IMR-90 (cell line): ENCODE measurements around the gene APC2. TPM values are rescaled to one million over a fixed set of nuclear protein-coding genes. Genes with fewer than 3 reads are reported as not detected.

Experiments
- ATAC-seq: fragments of 200-7000 bp; cut with Tn5 transposase; 2 replicates; pipeline ENCODE4 v1.9.1; 2020; ENCODE audit warnings: low read depth, mild to moderate bottlenecking, moderate library complexity
- BruUV-seq: library from RNA; stranded (reverse); fragments of 400-500 nt; replicated peaks from 2 replicates; lab custom pipeline; 2021; lab: Mats Ljungman, UMichigan
- CTCF ChIA-PET: fragments of 300-600 bp; formaldehyde crosslinking; extraction: SDS; loops from one replicate; lab custom pipeline; 2021; ENCODE audit warnings: antibody characterized with exemption; lab: Yijun Ruan, JAX
- POLR2A ChIA-PET: fragments of 300-600 bp; sonication (Branson Sonifier 250); formaldehyde crosslinking; loops from one replicate; lab custom pipeline; 2022; ENCODE audit warnings: antibody characterized with exemption; ENCODE audit not compliant: unreplicated experiment; lab: Charles Lee
- DNase-seq: peaks from one replicate; pipeline ENCODE4 v3.0.0; 2013
- H2AFZ ChIP-seq: replicated peaks from 2 replicates; pipeline ENCODE3; 2013; ENCODE audit warnings: low read length, mild to moderate bottlenecking; ENCODE audit not compliant: poor library complexity
- H2AK5ac ChIP-seq: 2 replicates; pipeline ENCODE4 v1.6.1; 2013; ENCODE audit warnings: low read depth, low read length, inconsistent platforms
- H2AK9ac ChIP-seq: replicated peaks from 2 replicates; pipeline ENCODE3; 2013; ENCODE audit warnings: mild to moderate bottlenecking, low read depth, low read length, moderate library complexity; ENCODE audit not compliant: poor library complexity
- H2BK120ac ChIP-seq: 2 replicates; pipeline ENCODE4 v1.6.1; 2013; ENCODE audit warnings: low read depth, low read length, inconsistent platforms
- H2BK15ac ChIP-seq: 3 replicates; pipeline ENCODE4 v1.6.1; 2013; ENCODE audit warnings: low read depth, low read length, inconsistent platforms
- H2BK20ac ChIP-seq: 2 replicates; pipeline ENCODE4 v1.6.1; 2013; ENCODE audit warnings: low read depth, mild to moderate bottlenecking, inconsistent platforms, low read length, moderate library complexity
- H2BK5ac ChIP-seq: 2 replicates; pipeline ENCODE4 v1.6.1; 2013; ENCODE audit warnings: mild to moderate bottlenecking, low read depth, low read length, inconsistent platforms; ENCODE audit not compliant: poor library complexity, severe bottlenecking
- H3K14ac ChIP-seq: replicated peaks from 2 replicates; pipeline ENCODE4 v1.6.1; 2013; ENCODE audit warnings: low read depth, low read length, inconsistent platforms
- H3K18ac ChIP-seq: 2 replicates; pipeline ENCODE4 v1.6.1; 2013; ENCODE audit warnings: low read depth, low read length, control low read depth
- H3K23ac ChIP-seq: 2 replicates; pipeline ENCODE4 v1.6.1; 2013; ENCODE audit warnings: low read depth, low read length, inconsistent platforms
- H3K27ac ChIP-seq: 2 replicates; pipeline ENCODE4 v1.5.1; 2013; ENCODE audit warnings: mild to moderate bottlenecking, control low read depth, low read length; ENCODE audit not compliant: insufficient read depth
- H3K27me3 ChIP-seq: 2 replicates; pipeline ENCODE4 v1.6.1; 2013; ENCODE audit warnings: low read length; ENCODE audit not compliant: control insufficient read depth, insufficient read depth
- H3K36me3 ChIP-seq: 2 replicates; pipeline ENCODE4 v1.6.1; 2013; ENCODE audit warnings: low read length, mixed read lengths; ENCODE audit not compliant: control insufficient read depth, insufficient read depth
- H3K4ac ChIP-seq: 2 replicates; pipeline ENCODE4 v1.6.1; 2013; ENCODE audit warnings: low read depth, low read length, inconsistent platforms
- H3K4me1 ChIP-seq: 2 replicates; pipeline ENCODE4 v1.6.1; 2013; ENCODE audit warnings: low read length, mixed read lengths; ENCODE audit not compliant: control insufficient read depth, insufficient read depth
- H3K4me2 ChIP-seq: 2 replicates; pipeline ENCODE4 v1.6.1; 2013; ENCODE audit warnings: low read depth, mild to moderate bottlenecking, control low read depth, low read length, moderate library complexity
- H3K4me3 ChIP-seq: 2 replicates; pipeline ENCODE4 v1.5.1; 2013; ENCODE audit warnings: low read depth, mild to moderate bottlenecking, control low read depth, low read length, moderate library complexity; ENCODE audit not compliant: insufficient read depth
- H3K56ac ChIP-seq: 2 replicates; pipeline ENCODE4 v1.6.1; 2013; ENCODE audit warnings: low read length, inconsistent platforms; ENCODE audit not compliant: insufficient read depth; ENCODE audit errors: extremely low read depth
- H3K79me1 ChIP-seq, 2 experiments: 2 replicates each; pipeline ENCODE4 v1.6.1; 2013; ENCODE audit warnings: low read length in 2 of 2, inconsistent platforms in 1 of 2, low read depth in 1 of 2
- H3K9ac ChIP-seq: 2 replicates; pipeline ENCODE4 v1.6.1; 2013; ENCODE audit warnings: low read depth, low read length, control low read depth
- H3K9me1 ChIP-seq: 2 replicates; pipeline ENCODE4 v1.6.1; 2013; ENCODE audit warnings: low read length, inconsistent platforms; ENCODE audit not compliant: insufficient read depth
- H3K9me3 ChIP-seq: 2 replicates; pipeline ENCODE4 v1.6.1; 2013; ENCODE audit warnings: low read length; ENCODE audit not compliant: control insufficient read depth, insufficient read depth
- H4K20me1 ChIP-seq: 2 replicates; pipeline ENCODE4 v1.6.1; 2013; ENCODE audit warnings: low read length, inconsistent platforms; ENCODE audit not compliant: insufficient read depth
- H4K5ac ChIP-seq: 2 replicates; pipeline ENCODE4 v1.6.1; 2013; ENCODE audit warnings: mild to moderate bottlenecking, low read depth, low read length, control low read depth
- H4K8ac ChIP-seq, 2 experiments: 2 replicates each; pipeline ENCODE4 v1.6.1; 2013; ENCODE audit warnings: low read depth in 2 of 2, low read length in 2 of 2, control low read depth in 1 of 2, inconsistent platforms in 1 of 2
- H4K91ac ChIP-seq: 2 replicates; pipeline ENCODE4 v1.6.1; 2013; ENCODE audit warnings: low read depth, low read length, inconsistent platforms; ENCODE audit not compliant: insufficient read depth
- BHLHE40 ChIP-seq: fragments of 150-350 bp; IDR thresholded peaks from 2 replicates; pipeline ENCODE4 v1.6.1; 2016; ENCODE audit warnings: mild to moderate bottlenecking, low read depth, low read length
- CEBPB ChIP-seq: IDR thresholded peaks from 2 replicates; pipeline ENCODE4 v1.6.1; 2012; ENCODE audit warnings: low read depth, low read length, improper control_type of control experiment
- FOS ChIP-seq: fragments of 150-350 bp; IDR thresholded peaks from 2 replicates; pipeline ENCODE4 v1.6.1; 2016; ENCODE audit warnings: low read depth, low read length
- MAFK ChIP-seq: IDR thresholded peaks from 2 replicates; pipeline ENCODE4 v1.6.1; 2012; ENCODE audit warnings: low read depth, low read length, improper control_type of control experiment
- NFE2L2 ChIP-seq: fragments of 150-350 bp; IDR thresholded peaks from 2 replicates; pipeline ENCODE4 v1.6.1; 2016; ENCODE audit warnings: low read depth, mild to moderate bottlenecking, low read length
- POLR2A ChIP-seq: IDR thresholded peaks from 2 replicates; pipeline ENCODE4 v1.6.1; 2012; ENCODE audit warnings: mild to moderate bottlenecking, low read depth, low read length
- SMC3 ChIP-seq: fragments of 150-350 bp; IDR thresholded peaks from 2 replicates; pipeline ENCODE4 v1.6.1; 2016; ENCODE audit warnings: low read depth, mild to moderate bottlenecking, antibody characterized with exemption, low read length, moderate library complexity
- WGBS, 2 experiments: methylation state at CpG; one replicate each; pipeline versions ENCODE4 v1.1.5 to v1.1.7; 2013; ENCODE audit warnings: missing lambda C conversion rate in 2 of 2; ENCODE audit not compliant: insufficient read length in 1 of 2; ENCODE audit errors: extremely low coverage in 2 of 2; 5-methylcytosine and 5-hydroxymethylcytosine counted together
- dilution Hi-C: fragments of 300-500 bp; cut with HindIII; formaldehyde crosslinking; loops from one replicate; pipeline ENCODE4 v1.14.3; 2018; ENCODE audit warnings: low sequenced_read_pairs; ENCODE audit not compliant: unreplicated experiment
- in situ Hi-C: fragments of 300-500 bp; cut with MboI; formaldehyde crosslinking; loops from 3 replicates; pipeline ENCODE4 v1.14.3; 2019; ENCODE audit warnings: low sequenced_read_pairs, inconsistent platforms, mixed read lengths
- intact Hi-C: fragments of 100-400 bp; cut with micrococcal nuclease; formaldehyde crosslinking; loops from 2 replicates; pipeline ENCODE4 v1.10.0; 2022
- polyA plus RNA-seq, 3 experiments: library from polyadenylated mRNA; depleted of rRNA; stranded (reverse); fragments of >200 nt; gene quantifications; 2 replicates each; pipeline ENCODE4 v1.2.3, GENCODE V29; 2012; ENCODE audit warnings: low replicate concordance in 1 of 3
- total RNA-seq: library from RNA; depleted of rRNA; stranded (reverse); fragments of >200 nt; gene quantifications from 2 replicates; pipeline ENCODE4 v1.2.3, GENCODE V29; 2012
- TF ChIP-seq, protein P1 (sequence below): fragments of 150-350 bp; IDR thresholded peaks from 2 replicates; pipeline ENCODE4 v1.6.1; 2017; ENCODE audit warnings: mild to moderate bottlenecking, antibody characterized with exemption, low read length, low read depth

The APC2 gene
- total and polyA plus RNA-seq, 2 of the 4 experiments (the other 2 are of a cell fraction), result 0.36 to 0.41 TPM

- POLR2A ChIA-PET, result no interaction called here
- no peaks in the 10 kb centered on the region for H3K9me3 ChIP-seq
- H3K27ac ChIP-seq, result no peak overlapping the region
- H3K9me1 ChIP-seq, result 0 out of 2 replicates have a peak, but pooled peaks cover 2% of the 10 kb centered on the region
- H2BK120ac ChIP-seq, result no peak overlapping the region
- H3K4me1 ChIP-seq, result no peaks in the 10 kb centered on the region
- H3K36me3 ChIP-seq, result peaks cover 3% of the 10 kb centered on the region; the same call in 1 of the 2 replicates
- no peak for DNase-seq
- H4K5ac ChIP-seq, result no peak overlapping the region
- H3K18ac ChIP-seq, result no peak overlapping the region
- no peak overlapping the region for H3K56ac ChIP-seq
- dilution Hi-C loops, result no loop called here
- WGBS, 2 experiments, result 89% methylated on average over 16 of the region's 24 CpGs; no CpG with 5 or more reads in 1 of the 2 experiments
- no TSS peak for BruUV-seq
- no peak overlapping the region for H4K91ac ChIP-seq
- H2BK5ac ChIP-seq, result no peak overlapping the region
- no peak overlapping the region for H2BK20ac ChIP-seq
- no peak overlapping the region for H2AK9ac ChIP-seq
- H2AFZ ChIP-seq, result no peak overlapping the region
- H4K8ac ChIP-seq, result no peak overlapping the region
- CTCF ChIA-PET, result no interaction called here
- no peak overlapping the region for H3K14ac ChIP-seq
- in situ Hi-C loops, result no loop called here
- ATAC-seq, result no peak
- H2BK15ac ChIP-seq, result no peak overlapping the region
- H2AK5ac ChIP-seq, result no peak overlapping the region
- intact Hi-C loops, result no loop called here
- H3K4ac ChIP-seq, result no peak overlapping the region
- H4K20me1 ChIP-seq, result peaks cover 31% of the 10 kb centered on the region
- peaks cover 20% of the 10 kb centered on the region for H3K27me3 ChIP-seq
- no peak overlapping the region for H3K9ac ChIP-seq
- TF ChIP-seq CEBPB, result no peak
- TF ChIP-seq SMC3, result no peak
- TF ChIP-seq, protein P1, sequence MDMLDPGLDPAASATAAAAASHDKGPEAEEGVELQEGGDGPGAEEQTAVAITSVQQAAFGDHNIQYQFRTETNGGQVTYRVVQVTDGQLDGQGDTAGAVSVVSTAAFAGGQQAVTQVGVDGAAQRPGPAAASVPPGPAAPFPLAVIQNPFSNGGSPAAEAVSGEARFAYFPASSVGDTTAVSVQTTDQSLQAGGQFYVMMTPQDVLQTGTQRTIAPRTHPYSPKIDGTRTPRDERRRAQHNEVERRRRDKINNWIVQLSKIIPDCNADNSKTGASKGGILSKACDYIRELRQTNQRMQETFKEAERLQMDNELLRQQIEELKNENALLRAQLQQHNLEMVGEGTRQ, result no peak
- TF ChIP-seq POLR2A, result no peak
- TF ChIP-seq BHLHE40, result no peak
- TF ChIP-seq MAFK, result no peak
- TF ChIP-seq NFE2L2, result no peak
- TF ChIP-seq FOS, result no peak
- H3K79me1 ChIP-seq, result no peaks in the 10 kb centered on the region
- no peak overlapping the region for H3K4me3 ChIP-seq
- no peak overlapping the region for H3K23ac ChIP-seq
- no peak overlapping the region for H3K4me2 ChIP-seq
Observed at GRCh38 chr19:1461862-1462261, 11.9 kb downstream of the APC2 start.
